B cell (primary cell): ENCODE measurements around the gene ANTXR1. TPM values are rescaled to one million over a fixed set of nuclear protein-coding genes. Genes with fewer than 3 reads are reported as not detected.

Experiments
- ATAC-seq: fragments of 200-7000 bp; cut with Tn5 transposase; one replicate; pipeline ENCODE4 v1.10.0; 2021; ENCODE audit warnings: low read depth, mild to moderate bottlenecking, moderate number of reproducible peaks, moderate library complexity
- CTCF ChIA-PET: fragments of 350-600 bp; sonication (Branson Sonifier 250); formaldehyde crosslinking; loops from one replicate; lab custom pipeline; 2021; ENCODE audit warnings: antibody characterized with exemption, inconsistent platforms; lab: Charles Lee
- POLR2A ChIA-PET: fragments of 350-600 bp; sonication (Branson Sonifier 250); formaldehyde crosslinking; loops from one replicate; lab custom pipeline; 2021; ENCODE audit warnings: antibody characterized with exemption; lab: Charles Lee
- DNase-seq: peaks from one replicate; pipeline ENCODE4 v3.0.0; 2013
- H2AFZ ChIP-seq: 2 replicates; pipeline ENCODE4 v1.6.1; 2012; ENCODE audit warnings: mild to moderate bottlenecking, low read depth, low read length; ENCODE audit not compliant: insufficient read depth, poor library complexity, severe bottlenecking
- H3K27ac ChIP-seq, 2 donors: 1 replicate in 1 of 2; 2 replicates in 1 of 2; pipeline ENCODE4 v1.5.1; 2012 to 2013; ENCODE audit warnings: low read length in 2 of 2, mild to moderate bottlenecking in 2 of 2, moderate library complexity in 1 of 2
- H3K27me3 ChIP-seq, 4 experiments: fragments of 200-600 bp in 1 of 4; sonication (generic) in 1 of 4; replicated peaks in 1 of 4; 1 replicate in 2 of 4; 2 replicates in 2 of 4; pipeline versions ENCODE4 v1.6.1 to v1.7.0; 2013 to 2016; ENCODE audit warnings: low read length in 3 of 4, mild to moderate bottlenecking in 2 of 4, mixed read lengths in 1 of 4, moderate library complexity in 1 of 4; ENCODE audit not compliant: insufficient read depth in 4 of 4, control insufficient read depth in 3 of 4; ENCODE audit errors: control extremely low read depth in 1 of 4
- H3K36me3 ChIP-seq, 2 experiments: replicated peaks in 1 of 2; 1 replicate in 1 of 2; 2 replicates in 1 of 2; pipeline versions ENCODE4 v1.6.1 to v1.7.1; 2013; ENCODE audit warnings: low read length in 1 of 2; ENCODE audit not compliant: insufficient read depth in 2 of 2, control insufficient read depth in 1 of 2; ENCODE audit errors: control extremely low read depth in 1 of 2, extremely low read depth in 1 of 2
- H3K4me1 ChIP-seq, 2 donors: fragments of 200-600 bp in 1 of 2; sonication (generic) in 1 of 2; 1 replicate in 1 of 2; 2 replicates in 1 of 2; pipeline versions ENCODE4 v1.5.1 to v1.6.1; 2013 to 2017; ENCODE audit warnings: low read length in 2 of 2; ENCODE audit not compliant: control insufficient read depth in 2 of 2, insufficient read depth in 2 of 2
- H3K4me2 ChIP-seq: replicated peaks from 2 replicates; pipeline ENCODE3; 2012; ENCODE audit warnings: mild to moderate bottlenecking, low read depth, low read length; ENCODE audit not compliant: poor library complexity, severe bottlenecking
- H3K4me3 ChIP-seq, 5 experiments: fragments of 200-600 bp in 1 of 5; sonication (generic) in 1 of 5; 1 replicate in 3 of 5; 2 replicates in 2 of 5; pipeline versions ENCODE4 v1.5.1 to v1.7.0; 2011 to 2016; ENCODE audit warnings: low read length in 4 of 5, mild to moderate bottlenecking in 4 of 5, low read depth in 2 of 5, control low read depth in 1 of 5, moderate library complexity in 1 of 5; ENCODE audit not compliant: insufficient read depth in 1 of 5; ENCODE audit errors: control extremely low read depth in 1 of 5, extremely low read depth in 1 of 5
- H3K79me2 ChIP-seq: fragments of 200-600 bp; sonication (generic); one replicate; pipeline ENCODE4 v1.6.0; 2016; ENCODE audit warnings: low read length; ENCODE audit not compliant: control insufficient read depth, insufficient read depth
- H3K9ac ChIP-seq: fragments of 200-600 bp; sonication (generic); 2 replicates; pipeline ENCODE4 v1.6.1; 2017; ENCODE audit warnings: mild to moderate bottlenecking, low read length, moderate library complexity
- H3K9me3 ChIP-seq, 3 donors: one replicate each; pipeline versions ENCODE4 v1.6.1 to v1.7.1; 2013; ENCODE audit warnings: low read length in 2 of 3; ENCODE audit not compliant: control insufficient read depth in 2 of 3, insufficient read depth in 1 of 3; ENCODE audit errors: control extremely low read depth in 1 of 3
- H4K20me1 ChIP-seq: 2 replicates; pipeline ENCODE4 v1.6.0; 2012; ENCODE audit warnings: mild to moderate bottlenecking, low read length; ENCODE audit not compliant: insufficient read depth, control insufficient read depth, poor library complexity, severe bottlenecking
- H3K27ac Mint-ChIP-seq: one replicate; pipeline ENCODE4 v1.8.0; 2021; ENCODE audit warnings: mixed read lengths
- H3K27me3 Mint-ChIP-seq: one replicate; pipeline ENCODE4 v1.8.0; 2021; ENCODE audit warnings: mixed read lengths
- H3K4me1 Mint-ChIP-seq: one replicate; pipeline ENCODE4 v1.8.0; 2021; ENCODE audit warnings: mixed read lengths
- H3K4me3 Mint-ChIP-seq: one replicate; pipeline ENCODE4 v1.8.0; 2021; ENCODE audit warnings: mixed read lengths
- H3K9me3 Mint-ChIP-seq: one replicate; pipeline ENCODE4 v1.8.0; 2022; ENCODE audit warnings: mixed read lengths; ENCODE audit not compliant: insufficient read depth
- EZH2 ChIP-seq: IDR thresholded peaks from 2 replicates; pipeline ENCODE4 v1.6.1; 2012; ENCODE audit warnings: borderline replicate concordance, low read depth, mild to moderate bottlenecking, moderate library complexity, low read length; ENCODE audit not compliant: insufficient read depth, poor library complexity, severe bottlenecking
- WGBS: methylation state at CpG from one replicate; pipeline ENCODE4 v1.1.5; 2013; ENCODE audit warnings: missing lambda C conversion rate; ENCODE audit not compliant: insufficient coverage; 5-methylcytosine and 5-hydroxymethylcytosine counted together
- intact Hi-C: fragments of 100-400 bp; cut with micrococcal nuclease; formaldehyde crosslinking; loops from one replicate; pipeline ENCODE4 v1.10.0; 2022
- polyA plus RNA-seq: library from polyadenylated mRNA; depleted of rRNA; stranded (reverse); fragments of >200 nt; gene quantifications from 2 replicates; pipeline ENCODE4 v1.2.3, GENCODE V29; 2012
- total RNA-seq, 2 donors: library from RNA; stranded (reverse); fragments of 120-200 nt in 1 of 2; gene quantifications; 1 replicate in 1 of 2; 2 replicates in 1 of 2; pipeline versions ENCODE4 v1.2.3 to v1.2.4, GENCODE V29; 2013 to 2022
- TF ChIP-seq, protein P1 (sequence below): fragments of 200-600 bp; IDR thresholded peaks from one replicate; pipeline ENCODE4 v1.8.0; 2022; ENCODE audit warnings: antibody characterized with exemption, mild to moderate bottlenecking

The ANTXR1 gene
- total and polyA plus RNA-seq, 2 donors (not counting 1 experiment from before 2014, with no cell fraction given): not detected

DNA sequence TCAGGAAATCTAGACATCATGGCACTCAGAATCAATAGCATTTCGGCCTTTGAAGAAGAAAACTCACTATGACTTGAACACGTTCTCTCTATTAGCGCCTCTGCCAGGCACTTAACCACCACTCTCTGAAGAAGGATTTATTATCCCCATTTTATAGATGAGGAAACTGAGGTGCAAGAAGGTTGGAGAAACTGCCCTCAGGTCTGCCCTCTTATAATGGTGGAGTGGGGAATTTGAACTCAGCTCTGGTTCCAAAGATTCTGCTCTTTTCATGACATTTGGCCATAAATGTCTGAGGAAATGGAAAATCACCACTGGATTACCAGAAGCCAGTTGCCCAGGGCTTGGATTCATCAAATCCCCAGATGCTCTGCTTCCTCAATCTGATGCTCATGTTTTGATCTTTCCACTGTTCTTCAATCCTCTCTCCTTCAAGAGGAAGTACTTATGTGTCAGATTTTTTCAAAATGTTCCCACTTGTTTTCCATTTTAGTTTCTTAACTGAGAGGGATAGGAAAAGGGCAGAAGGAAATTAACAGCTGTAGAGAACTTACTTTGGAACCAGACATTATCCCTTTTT lies 68.1 kb downstream of the ANTXR1 start:
- no peak overlapping the region for H3K4me3 Mint-ChIP-seq
- no peak for TF ChIP-seq EZH2
- DNase-seq (no peak), ATAC-seq (no peak)
- Histone ChIP-seq H3K9me3 (no peaks in the 10 kb centered on the region), H3K79me2 (no peaks in the 10 kb centered on the region), H3K9ac (no peak overlapping the region), H3K27me3 (peaks cover 0 to 8% (median 2%) of the 10 kb centered on the region in 4 experiments), H4K20me1 (no peaks in the 10 kb centered on the region), H2AFZ (no peak overlapping the region), H3K4me2 (no peak overlapping the region), H3K36me3 (no peaks in the 10 kb centered on the region), H3K4me1 (no peaks in the 10 kb centered on the region), H3K27ac (no peak overlapping the region), H3K4me3 (no peak overlapping the region)
- no CpG with 5 or more reads among the region's 3 CpGs for WGBS
- CTCF ChIA-PET: no interaction called here
- no peaks in the 10 kb centered on the region for H3K4me1 Mint-ChIP-seq
- no peak overlapping the region for H3K27ac Mint-ChIP-seq
- peaks cover 43% of the 10 kb centered on the region for H3K27me3 Mint-ChIP-seq
- no peaks in the 10 kb centered on the region for H3K9me3 Mint-ChIP-seq
- intact Hi-C loops: no loop called here
- POLR2A ChIA-PET: no interaction called here

- 74% methylated on average over 3 of the region's 4 CpGs for WGBS
- ChIA-PET CTCF (no interaction called here), POLR2A (no interaction called here)
- Histone ChIP-seq H3K4me3 (no peak overlapping the region), H3K9ac (no peak overlapping the region), H3K27ac (no peak overlapping the region), H3K4me1 (no peaks in the 10 kb centered on the region), H3K27me3 (peaks cover 0 to 8% (median 2%) of the 10 kb centered on the region in 4 experiments), H3K79me2 (no peaks in the 10 kb centered on the region), H3K9me3 (no peaks in the 10 kb centered on the region), H3K4me2 (no peak overlapping the region), H4K20me1 (no peaks in the 10 kb centered on the region), H3K36me3 (no peaks in the 10 kb centered on the region), H2AFZ (no peak overlapping the region)
- no peaks in the 10 kb centered on the region for H3K4me1 Mint-ChIP-seq
- H3K27me3 Mint-ChIP-seq: peaks cover 48% of the 10 kb centered on the region
- no peak overlapping the region for H3K27ac Mint-ChIP-seq
- DNase-seq (no peak), ATAC-seq (no peak)
- no peaks in the 10 kb centered on the region for H3K9me3 Mint-ChIP-seq
- TF ChIP-seq, protein P1, sequence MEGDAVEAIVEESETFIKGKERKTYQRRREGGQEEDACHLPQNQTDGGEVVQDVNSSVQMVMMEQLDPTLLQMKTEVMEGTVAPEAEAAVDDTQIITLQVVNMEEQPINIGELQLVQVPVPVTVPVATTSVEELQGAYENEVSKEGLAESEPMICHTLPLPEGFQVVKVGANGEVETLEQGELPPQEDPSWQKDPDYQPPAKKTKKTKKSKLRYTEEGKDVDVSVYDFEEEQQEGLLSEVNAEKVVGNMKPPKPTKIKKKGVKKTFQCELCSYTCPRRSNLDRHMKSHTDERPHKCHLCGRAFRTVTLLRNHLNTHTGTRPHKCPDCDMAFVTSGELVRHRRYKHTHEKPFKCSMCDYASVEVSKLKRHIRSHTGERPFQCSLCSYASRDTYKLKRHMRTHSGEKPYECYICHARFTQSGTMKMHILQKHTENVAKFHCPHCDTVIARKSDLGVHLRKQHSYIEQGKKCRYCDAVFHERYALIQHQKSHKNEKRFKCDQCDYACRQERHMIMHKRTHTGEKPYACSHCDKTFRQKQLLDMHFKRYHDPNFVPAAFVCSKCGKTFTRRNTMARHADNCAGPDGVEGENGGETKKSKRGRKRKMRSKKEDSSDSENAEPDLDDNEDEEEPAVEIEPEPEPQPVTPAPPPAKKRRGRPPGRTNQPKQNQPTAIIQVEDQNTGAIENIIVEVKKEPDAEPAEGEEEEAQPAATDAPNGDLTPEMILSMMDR: no peak
- no peak for TF ChIP-seq EZH2
- H3K4me3 Mint-ChIP-seq: no peak overlapping the region
- intact Hi-C loops: no loop called here
These were observed 68.8 kb downstream of the ANTXR1 start for GRCh38 chr2:69081757-69082156.
